DMS153 treated with DMSO at 0.1 percent for 48 hours (cell line): Measurements from ENCODE around the gene VPS45.

Source experiments
- DNase-seq: peaks from one replicate; lab custom pipeline; 2025; ENCODE audit not compliant: unreplicated experiment; lab: John Stamatoyannopoulos, UW

VPS45 gene

GRCh38 chr1:150069923-150070322 lies 2.3 kb downstream of the VPS45 start:
- no peak for DNase-seq

GRCh38 chr1:150072959-150073358 lies 5.4 kb downstream of the VPS45 start:
- peak; percentile 48 for DNase-seq

GRCh38 chr1:150073516-150073915 lies 5.9 kb downstream of the VPS45 start:
- no peak for DNase-seq

DNA sequence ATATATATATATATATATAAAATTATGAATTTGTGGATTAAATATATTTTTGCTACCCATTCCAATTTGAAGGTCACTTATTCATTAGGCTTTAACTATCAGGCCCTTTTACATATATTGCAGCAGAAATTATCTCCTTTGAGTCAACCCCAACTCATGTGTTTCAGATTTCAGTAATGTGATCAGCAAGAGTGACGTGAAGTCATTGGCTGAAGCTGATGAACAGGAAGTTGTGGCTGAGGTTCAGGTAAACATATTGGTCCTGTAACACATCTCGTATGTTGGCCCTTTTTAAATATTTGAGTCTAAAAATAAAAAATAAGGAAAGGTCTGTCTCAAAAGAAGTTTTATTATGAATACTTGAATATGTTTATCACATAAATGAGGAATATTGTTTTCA lies 8.5 kb downstream of the VPS45 start:
- no peak for DNase-seq

- no peak for DNase-seq
Measured at GRCh38 chr1:150076985-150077384, 9.4 kb downstream of the VPS45 start.

DNA sequence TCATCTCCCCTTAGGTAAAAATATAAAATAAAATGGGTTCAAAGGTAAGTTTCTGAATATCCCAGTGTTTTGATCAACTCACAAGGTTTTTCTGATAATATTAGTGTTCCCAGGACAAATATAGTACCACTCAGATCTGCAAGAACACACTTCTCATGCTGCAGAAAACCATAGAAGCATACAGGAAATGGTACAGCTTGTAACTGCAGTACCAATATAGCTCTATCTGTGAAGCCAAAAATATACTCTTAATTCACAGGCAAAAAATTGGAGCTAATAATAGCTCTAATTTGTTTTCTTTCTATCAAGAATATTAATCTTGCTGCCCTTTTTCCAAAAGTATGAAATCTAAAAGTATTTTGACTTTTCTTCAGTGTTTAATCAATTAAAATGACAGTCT lies 13.2 kb downstream of the VPS45 start:
- DNase-seq: no peak

DNA sequence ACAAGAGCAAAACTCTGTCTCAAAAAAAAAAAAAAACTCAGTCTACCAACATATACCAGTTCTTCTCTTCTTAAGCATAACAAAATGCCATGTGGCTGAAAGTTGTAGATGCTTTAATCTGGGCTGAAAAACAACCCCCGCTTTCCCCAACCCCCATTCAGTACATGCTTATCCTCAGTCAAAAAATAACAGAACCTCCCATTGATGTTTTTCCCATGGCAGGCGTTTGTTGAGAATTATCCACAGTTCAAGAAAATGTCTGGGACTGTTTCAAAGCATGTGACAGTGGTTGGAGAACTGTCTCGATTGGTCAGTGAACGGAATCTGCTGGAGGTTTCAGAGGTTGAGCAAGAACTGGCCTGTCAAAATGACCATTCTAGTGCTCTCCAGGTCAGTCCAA lies 14.9 kb downstream of the VPS45 start:
- no peak for DNase-seq

DNA sequence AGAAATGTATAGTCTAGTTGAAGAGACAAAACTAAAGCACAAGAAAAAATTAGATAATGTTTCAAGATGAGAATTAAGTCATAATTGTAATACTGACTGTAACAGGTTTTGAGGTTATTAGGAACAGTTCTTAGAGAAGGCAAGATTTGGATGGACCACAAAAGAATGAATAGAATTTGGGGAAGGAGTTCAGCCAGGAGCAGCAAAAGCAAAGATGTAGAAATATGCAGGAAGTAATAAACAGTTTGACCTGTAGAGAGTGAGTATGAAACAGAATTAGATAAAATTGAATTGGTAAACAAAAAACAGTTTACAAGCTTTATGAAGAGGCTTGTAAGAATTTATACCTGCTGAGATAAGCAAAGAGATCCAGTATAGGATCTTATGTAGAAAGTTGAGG lies 16.3 kb downstream of the VPS45 start:
- no peak for DNase-seq

- DNase-seq: no peak
Measured at GRCh38 chr1:150085406-150085805, 17.8 kb downstream of the VPS45 start.

GRCh38 chr1:150087415-150087814 lies 19.8 kb downstream of the VPS45 start:
- no peak for DNase-seq

GRCh38 chr1:150089846-150090520 lies 22.4 kb downstream of the VPS45 start:
- no peak for DNase-seq

GRCh38 chr1:150092180-150092791 lies 24.7 kb downstream of the VPS45 start:
- no peak for DNase-seq

- DNase-seq: no peak
Measured at GRCh38 chr1:150093805-150094204, 26.2 kb downstream of the VPS45 start.

DNA sequence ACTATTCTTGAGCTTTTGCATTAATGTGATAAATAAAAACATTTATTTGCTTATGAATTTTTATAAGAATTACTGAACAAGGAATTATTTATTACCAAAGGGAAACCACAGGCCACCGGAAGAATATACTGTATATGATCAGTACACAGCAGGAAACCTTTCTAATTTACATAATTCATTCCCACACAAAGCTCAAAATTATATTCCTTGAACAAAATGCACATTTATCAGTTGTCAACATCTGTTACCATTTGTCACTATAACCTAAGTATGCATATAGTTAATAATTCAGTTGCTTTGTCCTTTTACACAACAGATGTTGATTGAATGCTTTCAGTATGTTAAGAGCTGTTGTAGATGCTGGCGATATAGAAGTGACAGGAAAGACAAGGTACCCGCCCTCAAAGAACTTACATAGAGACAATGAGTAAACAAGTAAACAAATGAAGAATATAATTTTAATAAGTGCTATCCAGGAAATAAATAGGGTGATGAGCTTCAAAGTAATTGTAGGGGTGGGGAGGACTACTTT lies 27.2 kb downstream of the VPS45 start:
- no peak for DNase-seq

DNA sequence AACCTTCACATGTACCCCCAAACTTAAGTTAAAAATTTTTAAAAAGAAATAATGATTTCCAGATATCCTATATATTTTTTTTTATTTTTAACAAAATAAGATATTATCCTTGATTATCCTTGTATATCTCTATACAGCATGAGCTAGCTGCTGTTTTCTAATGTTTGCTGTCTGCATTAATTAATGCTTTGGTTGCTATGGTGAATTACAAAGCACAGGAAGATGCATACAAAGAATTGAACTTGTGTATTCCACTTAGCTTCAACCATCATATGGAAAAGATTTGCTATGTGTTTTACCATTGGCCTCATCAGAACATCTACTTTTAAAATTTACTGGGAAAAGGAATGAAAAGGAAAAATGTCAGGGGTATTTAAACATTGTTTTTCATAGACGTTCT lies 35.4 kb downstream of the VPS45 start:
- DNase-seq: no peak

DNA sequence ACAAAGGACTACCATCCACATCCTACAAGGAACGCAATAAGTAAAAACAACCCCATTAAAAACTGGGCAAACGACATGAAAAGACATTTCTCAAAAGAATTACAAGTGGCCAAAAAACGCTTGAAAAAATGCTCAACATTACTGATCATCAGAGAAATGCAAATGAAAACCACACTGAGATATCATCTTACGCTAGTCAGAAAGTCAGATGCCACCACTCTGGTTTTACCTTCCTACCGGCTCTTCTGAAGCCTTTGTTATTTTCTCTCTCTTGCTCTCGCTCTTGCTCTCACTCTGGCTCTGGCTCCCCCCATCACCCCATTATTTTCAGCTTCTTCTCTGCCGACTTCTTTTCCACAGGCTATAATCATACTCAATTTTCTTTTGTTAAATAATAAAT lies 38.8 kb downstream of the VPS45 start:
- DNase-seq: no peak

DNA sequence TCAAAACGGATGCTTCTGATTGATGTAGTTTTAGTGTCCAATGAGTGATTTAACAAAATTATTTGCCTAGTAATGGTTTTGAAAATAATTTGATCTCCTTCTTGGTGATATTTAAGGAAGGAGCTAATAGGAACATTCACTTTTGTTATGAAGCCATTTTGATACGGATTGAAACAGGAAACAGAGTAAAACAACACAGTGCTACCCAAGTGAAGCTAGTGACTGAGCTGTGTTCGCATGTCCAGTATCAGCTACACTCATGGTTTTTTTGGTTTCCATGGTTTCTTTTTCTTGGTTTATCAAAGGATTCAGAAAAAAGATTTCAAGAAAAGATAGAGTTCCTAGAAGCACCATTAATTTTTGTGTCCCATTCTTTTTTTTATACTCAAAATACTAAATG lies 42.0 kb downstream of the VPS45 start:
- no peak for DNase-seq

DNA sequence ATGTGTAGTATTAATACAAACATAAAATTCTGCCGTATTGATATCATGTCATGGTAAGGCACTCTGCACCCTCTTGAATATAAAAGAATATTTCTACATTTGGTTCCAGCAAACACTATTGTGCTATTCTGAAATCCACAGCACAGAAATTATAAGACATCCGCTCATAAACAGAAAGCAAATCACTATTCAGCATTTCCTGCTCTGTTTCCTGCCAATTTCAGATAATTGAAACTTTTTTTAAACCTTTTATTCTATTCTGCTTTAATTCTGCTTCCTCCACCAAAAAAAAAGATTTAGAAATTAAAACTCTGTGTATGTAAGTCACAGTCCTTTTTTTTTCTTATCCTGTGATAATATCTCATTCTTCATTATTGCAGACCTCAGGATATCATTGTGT lies 42.5 kb downstream of the VPS45 start:
- DNase-seq: no peak

GRCh38 chr1:150111670-150112069 lies 44.1 kb downstream of the VPS45 start:
- DNase-seq: no peak

DNA sequence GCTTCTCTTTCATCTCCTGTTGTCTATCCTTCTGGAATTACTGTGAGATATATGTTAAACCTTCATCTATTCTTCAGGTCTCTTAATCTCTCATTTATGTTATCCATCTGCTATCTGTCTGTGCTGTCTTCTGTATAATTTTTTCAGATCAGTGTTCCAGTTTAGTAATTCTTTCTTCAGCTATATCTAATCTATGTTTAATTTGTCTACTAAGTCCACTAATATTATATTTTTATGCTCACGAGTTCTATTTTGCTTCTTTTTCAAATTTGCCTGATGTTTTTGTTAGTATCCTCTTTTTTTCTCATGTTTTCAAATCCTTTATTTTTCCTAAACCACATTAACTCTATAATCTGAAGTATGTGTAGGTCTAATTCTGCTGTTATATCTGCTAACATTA lies 47.5 kb downstream of the VPS45 start:
- no peak for DNase-seq

- DNase-seq: no peak
Measured at GRCh38 chr1:150118716-150119115, 51.1 kb downstream of the VPS45 start.

DNA sequence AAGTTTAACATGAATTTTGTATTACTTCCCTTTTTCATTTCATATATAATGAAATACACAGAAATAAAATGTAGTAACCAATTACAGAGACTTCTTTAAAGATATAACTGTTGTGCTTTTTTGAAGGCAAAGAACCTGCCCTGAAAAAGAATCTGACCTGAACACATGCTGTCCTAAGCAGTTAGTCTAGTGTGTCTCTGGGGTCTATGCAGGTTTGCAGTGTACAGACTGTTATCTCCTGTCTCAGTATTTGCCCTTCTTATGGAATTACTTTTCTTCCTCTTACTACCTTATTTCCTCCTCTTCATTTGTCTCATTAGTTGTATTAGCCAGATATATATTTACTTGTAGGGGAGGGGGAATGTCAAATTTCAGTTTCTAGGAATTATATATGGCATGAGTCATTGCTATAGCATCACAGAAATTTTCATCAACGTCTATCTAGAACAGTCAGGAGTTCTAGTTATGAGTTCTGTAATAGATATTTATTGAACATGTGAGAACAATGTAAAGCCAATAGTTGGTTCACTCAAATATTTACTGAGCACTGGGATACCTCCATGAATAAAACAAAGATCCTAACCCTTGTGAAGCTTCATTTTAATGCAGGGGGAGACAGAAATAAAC lies 53.8 kb downstream of the VPS45 start:
- DNase-seq: no peak
